PC-3 (cell line): ENCODE measurements around the gene HOXC5.

Experiments
- EZH2phosphoT487 ChIP-seq: fragments of 300-600 bp; sonication (generic); IDR thresholded peaks from 2 replicates; pipeline ENCODE4 v1.6.1; 2018; ENCODE audit warnings: mild to moderate bottlenecking, antibody characterized with exemption, low read length, borderline replicate concordance
- TF ChIP-seq, protein P1 (sequence below): fragments of 300-600 bp; sonication (generic); conservative IDR thresholded peaks from 2 replicates; pipeline ENCODE4 v1.5.1; 2017; ENCODE audit warnings: antibody characterized with exemption, low read depth, mild to moderate bottlenecking, low read length

DNA sequence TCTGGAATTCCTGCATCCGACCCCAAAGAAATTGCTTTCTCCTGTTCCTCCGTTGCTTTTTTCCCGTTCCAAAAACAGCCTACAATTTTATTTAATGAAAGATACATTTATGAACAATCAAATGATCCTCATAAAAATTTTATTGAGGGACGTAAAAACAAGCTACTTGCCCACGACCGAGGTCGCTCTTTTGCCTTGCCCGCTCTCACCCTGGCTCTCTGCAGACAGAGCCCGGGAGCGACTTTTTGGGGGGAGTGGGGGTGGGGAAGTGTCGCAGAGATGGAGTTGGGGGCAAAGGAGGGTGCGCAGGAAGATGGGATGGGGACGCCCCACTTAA, 34.0 kb upstream of the HOXC5 start:
- TF ChIP-seq, protein P1, sequence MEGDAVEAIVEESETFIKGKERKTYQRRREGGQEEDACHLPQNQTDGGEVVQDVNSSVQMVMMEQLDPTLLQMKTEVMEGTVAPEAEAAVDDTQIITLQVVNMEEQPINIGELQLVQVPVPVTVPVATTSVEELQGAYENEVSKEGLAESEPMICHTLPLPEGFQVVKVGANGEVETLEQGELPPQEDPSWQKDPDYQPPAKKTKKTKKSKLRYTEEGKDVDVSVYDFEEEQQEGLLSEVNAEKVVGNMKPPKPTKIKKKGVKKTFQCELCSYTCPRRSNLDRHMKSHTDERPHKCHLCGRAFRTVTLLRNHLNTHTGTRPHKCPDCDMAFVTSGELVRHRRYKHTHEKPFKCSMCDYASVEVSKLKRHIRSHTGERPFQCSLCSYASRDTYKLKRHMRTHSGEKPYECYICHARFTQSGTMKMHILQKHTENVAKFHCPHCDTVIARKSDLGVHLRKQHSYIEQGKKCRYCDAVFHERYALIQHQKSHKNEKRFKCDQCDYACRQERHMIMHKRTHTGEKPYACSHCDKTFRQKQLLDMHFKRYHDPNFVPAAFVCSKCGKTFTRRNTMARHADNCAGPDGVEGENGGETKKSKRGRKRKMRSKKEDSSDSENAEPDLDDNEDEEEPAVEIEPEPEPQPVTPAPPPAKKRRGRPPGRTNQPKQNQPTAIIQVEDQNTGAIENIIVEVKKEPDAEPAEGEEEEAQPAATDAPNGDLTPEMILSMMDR, result 0 out of 2 replicates have a peak, but pooled peaks have one; percentile 6
- TF ChIP-seq EZH2phosphoT487, result no peak
